ENCODE data around the gene NVL.

GRCh38 chr1:224339442-224340033 lies 9.6 kb upstream of the NVL start:
- no peak for TF ChIP-seq MXI1 (conservative IDR thresholded peaks at IDR 0.05; ENCODE audit: poor library complexity, severe bottlenecking)
- TF ChIP-seq, protein P1, sequence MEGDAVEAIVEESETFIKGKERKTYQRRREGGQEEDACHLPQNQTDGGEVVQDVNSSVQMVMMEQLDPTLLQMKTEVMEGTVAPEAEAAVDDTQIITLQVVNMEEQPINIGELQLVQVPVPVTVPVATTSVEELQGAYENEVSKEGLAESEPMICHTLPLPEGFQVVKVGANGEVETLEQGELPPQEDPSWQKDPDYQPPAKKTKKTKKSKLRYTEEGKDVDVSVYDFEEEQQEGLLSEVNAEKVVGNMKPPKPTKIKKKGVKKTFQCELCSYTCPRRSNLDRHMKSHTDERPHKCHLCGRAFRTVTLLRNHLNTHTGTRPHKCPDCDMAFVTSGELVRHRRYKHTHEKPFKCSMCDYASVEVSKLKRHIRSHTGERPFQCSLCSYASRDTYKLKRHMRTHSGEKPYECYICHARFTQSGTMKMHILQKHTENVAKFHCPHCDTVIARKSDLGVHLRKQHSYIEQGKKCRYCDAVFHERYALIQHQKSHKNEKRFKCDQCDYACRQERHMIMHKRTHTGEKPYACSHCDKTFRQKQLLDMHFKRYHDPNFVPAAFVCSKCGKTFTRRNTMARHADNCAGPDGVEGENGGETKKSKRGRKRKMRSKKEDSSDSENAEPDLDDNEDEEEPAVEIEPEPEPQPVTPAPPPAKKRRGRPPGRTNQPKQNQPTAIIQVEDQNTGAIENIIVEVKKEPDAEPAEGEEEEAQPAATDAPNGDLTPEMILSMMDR (IDR thresholded peaks at IDR 0.05; ENCODE audit: poor library complexity, severe bottlenecking) = no peak
- no peak for TF ChIP-seq POLR2AphosphoS5 (IDR thresholded peaks at IDR 0.05)
- TF ChIP-seq EZH2 (IDR thresholded peaks at IDR 0.05; ENCODE audit: borderline replicate concordance, insufficient read depth, low read length, poor library complexity, severe bottlenecking) = no peak
- TF ChIP-seq RAD21 (conservative IDR thresholded peaks at IDR 0.05) = no peak
- TF ChIP-seq EP300 (conservative IDR thresholded peaks at IDR 0.05; ENCODE audit: poor library complexity, severe bottlenecking) = no peak

Data from neural cell (in vitro differentiated cells).